Lung (tissue), 12 donors: ENCODE measurements around the gene NTM. TPM values are rescaled to one million over a fixed set of nuclear protein-coding genes. Genes with fewer than 3 reads are reported as not detected.

Experiments
- ATAC-seq: fragments of 200-7000 bp; cut with Tn5 transposase; one replicate; pipeline ENCODE4 v1.9.1; 2020; ENCODE audit warnings: moderate number of reproducible peaks; ENCODE audit not compliant: insufficient read depth, low FRiP score
- DNase-seq, 3 donors: peaks; one replicate each; pipeline ENCODE4 v3.0.0-alpha.2; 2013 to 2017
- H3K27ac ChIP-seq, 2 donors: one replicate each; pipeline ENCODE4 v1.5.1; 2013; ENCODE audit warnings: mild to moderate bottlenecking in 2 of 2, moderate library complexity in 2 of 2, control low read depth in 1 of 2, inconsistent platforms in 1 of 2, low read depth in 1 of 2, low read length in 1 of 2
- H3K27me3 ChIP-seq, 3 donors: one replicate each; pipeline ENCODE4 v1.5.1; 2013; ENCODE audit warnings: low read length in 2 of 3; ENCODE audit not compliant: control insufficient read depth in 3 of 3, insufficient read depth in 3 of 3
- H3K36me3 ChIP-seq, 4 donors: one replicate each; pipeline ENCODE4 v1.5.1; 2013; ENCODE audit warnings: low read length in 4 of 4, mild to moderate bottlenecking in 1 of 4, moderate library complexity in 1 of 4; ENCODE audit not compliant: control insufficient read depth in 4 of 4, insufficient read depth in 4 of 4
- H3K4me1 ChIP-seq, 5 donors: one replicate each; pipeline ENCODE4 v1.5.1; 2013; ENCODE audit warnings: low read length in 5 of 5, mild to moderate bottlenecking in 2 of 5, moderate library complexity in 1 of 5; ENCODE audit not compliant: control insufficient read depth in 5 of 5, insufficient read depth in 5 of 5
- H3K4me3 ChIP-seq: one replicate; pipeline ENCODE4 v1.5.1; 2013; ENCODE audit warnings: mild to moderate bottlenecking, control low read depth, moderate library complexity
- H3K9ac ChIP-seq, 2 donors: one replicate each; pipeline ENCODE4 v1.5.1; 2013; ENCODE audit warnings: low read length in 2 of 2, control low read depth in 1 of 2; ENCODE audit not compliant: insufficient read depth in 1 of 2
- H3K9me3 ChIP-seq, 4 donors: one replicate each; pipeline ENCODE4 v1.5.1; 2013; ENCODE audit warnings: low read length in 3 of 4, mild to moderate bottlenecking in 1 of 4, moderate library complexity in 1 of 4; ENCODE audit not compliant: control insufficient read depth in 4 of 4, insufficient read depth in 3 of 4
- CTCF ChIP-seq: IDR thresholded peaks from 2 replicates; pipeline ENCODE4 v1.5.1; 2012; ENCODE audit warnings: mild to moderate bottlenecking; ENCODE audit errors: control extremely low read depth, extremely low read depth
- WGBS, 2 donors: extraction: QIAGEN DNeasy Blood & Tissue Kit; methylation state at CpG; one replicate each; pipeline ENCODE4 v1.1.7; 2013; 5-methylcytosine and 5-hydroxymethylcytosine counted together
- polyA plus RNA-seq, 2 donors: library from polyadenylated mRNA; stranded (reverse); fragments of 200-250 nt; gene quantifications; one replicate each; pipeline ENCODE4 v1.2.1, GENCODE V29; 2013
- total RNA-seq, 2 donors: library from RNA; depleted of rRNA in 1 of 2; stranded (reverse); fragments of >200 nt in 1 of 2; gene quantifications; one replicate each; pipeline ENCODE4 v1.2.1, GENCODE V29; 2014 to 2021
- donor health status: control.
- donor health status: control.
- donor health status: Bipolar disorder and iron deficiency.
- donor health status: healthy.
- donor health status: DM: yes; HTN: yes; CAD: no.

Gene NTM
- total and polyA plus RNA-seq, 4 donors, result 0.39 to 30.9 (median 7.2) TPM

GRCh38 chr11:131372234-131372962 lies 2.0 kb downstream of the NTM start:
- no peak for DNase-seq
- no peaks in the 10 kb centered on the region for H3K36me3 ChIP-seq
- H3K27me3 ChIP-seq, result peaks cover 0 to 59% (median 36%) of the 10 kb centered on the region in 3 donors
- no peak overlapping the region for H3K9ac ChIP-seq
- no peak overlapping the region for H3K4me3 ChIP-seq
- ATAC-seq, result no peak
- H3K4me1 ChIP-seq, result peaks cover 0 to 13% (median 0%) of the 10 kb centered on the region in 5 donors
- 81 to 82% methylated on average over 10 of the region's 10 CpGs for WGBS, 2 donors
- H3K27ac ChIP-seq, result no peak overlapping the region
- H3K9me3 ChIP-seq, result peaks cover 0 to 9% (median 0%) of the 10 kb centered on the region in 4 donors
- no peak for TF ChIP-seq CTCF

- TF ChIP-seq CTCF, result no peak
- no peak overlapping the region for H3K9ac ChIP-seq
- H3K9me3 ChIP-seq, result peaks cover 0 to 9% (median 0%) of the 10 kb centered on the region in 4 donors
- ATAC-seq (no peak), DNase-seq (no peak)
- H3K4me1 ChIP-seq, result peaks cover 0 to 13% (median 0%) of the 10 kb centered on the region in 5 donors
- no peak overlapping the region for H3K27ac ChIP-seq
- peaks cover 0 to 56% (median 36%) of the 10 kb centered on the region in 3 donors for H3K27me3 ChIP-seq
- no peak overlapping the region for H3K4me3 ChIP-seq
- no peaks in the 10 kb centered on the region for H3K36me3 ChIP-seq
- 47 to 50% methylated on average over 9 of the region's 9 CpGs for WGBS, 2 donors
These were observed 2.8 kb downstream of the NTM start for GRCh38 chr11:131373095-131373725.

- Histone ChIP-seq H3K9ac (no peak overlapping the region), H3K36me3 (no peaks in the 10 kb centered on the region), H3K9me3 (peaks cover 0 to 9% (median 0%) of the 10 kb centered on the region in 4 donors), H3K4me1 (peaks cover 0 to 13% (median 0%) of the 10 kb centered on the region in 5 donors), H3K4me3 (no peak overlapping the region), H3K27ac (no peak overlapping the region), H3K27me3 (peaks cover 0 to 56% (median 36%) of the 10 kb centered on the region in 3 donors)
- DNase-seq (no peak), ATAC-seq (no peak)
- 80 to 88% methylated on average over 13 of the region's 13 CpGs for WGBS, 2 donors
- no peak for TF ChIP-seq CTCF
These were observed 3.3 kb downstream of the NTM start for GRCh38 chr11:131373756-131374155.
